Nucleus accumbens (tissue), 56 donors: Measurements from ENCODE around the gene CUL2.
"Not testable (repeated sequence)": the region's sequence is repeated elsewhere in the genome, so short reads cannot be mapped to it uniquely, and the experiment has no call there.

Source experiments
- DNase-seq, 56 donors: peaks; one replicate each; lab custom pipeline; 2025; lab: John Stamatoyannopoulos, UW

Gene CUL2

GRCh38 chr10:35027567-35027966 is 62.6 kb downstream of the CUL2 start:
- DNase-seq = no peak

- DNase-seq = no peak
Observed at GRCh38 chr10:35025916-35026315, 64.2 kb downstream of the CUL2 start.

GRCh38 chr10:35020481-35020880 is 69.7 kb downstream of the CUL2 start:
- DNase-seq = no peak

- peak in 5 of 56 donors; percentile 2 to 26 (median 9) for DNase-seq
Observed at GRCh38 chr10:35019041-35020024, 70.8 kb downstream of the CUL2 start.

- no peak for DNase-seq
Observed at GRCh38 chr10:35017608-35018007, 72.5 kb downstream of the CUL2 start.

GRCh38 chr10:35015843-35016408 is 74.2 kb downstream of the CUL2 start:
- DNase-seq = no peak

- no peak for DNase-seq
Observed at GRCh38 chr10:35012781-35013180, 77.4 kb downstream of the CUL2 start.

- no peak for DNase-seq
Observed at GRCh38 chr10:35011771-35012191, 78.4 kb downstream of the CUL2 start.

- no peak for DNase-seq
Observed at GRCh38 chr10:35007858-35008301, 82.3 kb downstream of the CUL2 start.

- DNase-seq = no peak
Observed at GRCh38 chr10:35006836-35007235, 83.3 kb downstream of the CUL2 start.

GRCh38 chr10:35005868-35006267 is 84.3 kb downstream of the CUL2 start:
- DNase-seq = peak in 1 of 56 donors; percentile 12

GRCh38 chr10:35004651-35005050 is 85.5 kb downstream of the CUL2 start:
- no peak for DNase-seq

- DNase-seq = no peak
Observed at GRCh38 chr10:35003906-35004305, 86.2 kb downstream of the CUL2 start.

- DNase-seq = no peak
Observed at GRCh38 chr10:35000936-35001335, 89.2 kb downstream of the CUL2 start.

- no peak for DNase-seq
Observed at GRCh38 chr10:34999532-34999931, 90.6 kb downstream of the CUL2 start.

- DNase-seq = no peak
Observed at GRCh38 chr10:34998940-34999339, 91.2 kb downstream of the CUL2 start.

GRCh38 chr10:34996843-34997242 is 93.3 kb downstream of the CUL2 start:
- DNase-seq = peak in 1 of 56 donors; percentile 23

GRCh38 chr10:34995925-34996324 is 94.2 kb downstream of the CUL2 start:
- no peak for DNase-seq

GRCh38 chr10:34994565-34995142 is 95.5 kb downstream of the CUL2 start:
- DNase-seq = peak in 34 of 56 donors; percentile 1 to 66 (median 23)

GRCh38 chr10:34993782-34994181 is 96.4 kb downstream of the CUL2 start:
- DNase-seq = no peak

- DNase-seq = not testable (repeated sequence)
Observed at GRCh38 chr10:34991117-34991516, 99.0 kb downstream of the CUL2 start.
